NCI-H2196 (cell line): ENCODE data around the gene TP53RK.

Experiments used
- DNase-seq: peaks from one replicate; lab custom pipeline; 2025; ENCODE audit not compliant: unreplicated experiment; lab: John Stamatoyannopoulos, UW

The TP53RK gene

GRCh38 chr20:46708172-46708860 lies 19.1 kb upstream of the TP53RK start:
- DNase-seq, result no peak

GRCh38 chr20:46706242-46706641 lies 17.0 kb upstream of the TP53RK start:
- DNase-seq, result no peak

GRCh38 chr20:46705378-46705729 lies 16.1 kb upstream of the TP53RK start:
- DNase-seq, result no peak

- DNase-seq, result no peak
Observed at GRCh38 chr20:46704714-46705377, 15.6 kb upstream of the TP53RK start.

DNA sequence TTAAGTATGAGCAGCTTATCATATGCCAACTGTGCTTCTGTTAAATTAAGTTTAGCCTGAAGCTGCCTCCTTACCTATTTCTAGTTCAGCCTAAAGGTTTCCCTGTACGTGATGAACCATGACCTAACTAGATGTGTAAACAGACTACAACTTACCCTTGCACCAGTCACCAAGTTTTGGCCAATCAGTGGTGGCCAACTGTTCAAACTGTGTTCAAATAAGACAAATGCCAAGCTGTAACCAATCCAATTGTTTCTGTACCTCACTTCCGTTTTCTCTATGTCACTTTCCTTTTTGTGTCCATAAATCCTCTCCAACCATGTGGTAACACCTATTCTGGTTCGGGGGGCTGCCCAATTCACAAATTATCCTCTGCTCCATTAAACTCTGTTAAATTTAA lies 14.2 kb upstream of the TP53RK start:
- DNase-seq, result no peak

DNA sequence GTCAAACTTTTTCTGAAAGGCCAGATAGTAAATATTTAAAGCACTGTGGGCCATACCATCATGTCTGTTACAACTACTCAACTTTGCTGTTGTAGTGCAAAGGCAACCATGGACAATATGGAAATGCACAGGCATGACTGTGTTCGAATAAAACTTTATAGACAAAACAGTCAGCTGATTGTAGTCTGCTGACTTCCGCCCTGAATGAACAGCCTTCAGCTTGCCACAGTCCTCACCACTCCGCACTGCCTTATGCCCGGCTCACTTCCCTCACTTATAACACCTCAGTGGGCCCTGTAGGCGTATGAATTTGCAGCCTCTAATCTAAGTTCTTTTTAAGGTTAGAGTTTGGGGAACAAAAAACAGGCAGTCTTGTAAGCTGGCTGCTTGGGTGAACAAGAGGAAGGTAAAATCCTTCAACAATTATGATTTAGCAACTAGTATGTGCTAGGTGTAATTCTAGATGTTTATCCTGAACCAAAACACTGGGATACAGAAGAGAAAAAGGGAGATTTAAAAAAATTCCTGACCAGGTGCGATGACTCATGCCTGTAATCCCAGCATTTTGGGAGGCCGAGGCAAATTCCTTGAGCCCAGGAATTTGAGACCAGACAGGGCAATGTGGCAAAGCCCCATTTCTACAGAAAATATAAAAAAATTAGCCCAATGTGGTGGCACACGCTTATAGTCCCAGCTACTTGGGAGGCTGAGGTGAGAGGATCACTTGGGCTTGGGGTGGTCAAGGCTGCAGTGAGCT lies 13.4 kb upstream of the TP53RK start:
- no peak for DNase-seq

DNA sequence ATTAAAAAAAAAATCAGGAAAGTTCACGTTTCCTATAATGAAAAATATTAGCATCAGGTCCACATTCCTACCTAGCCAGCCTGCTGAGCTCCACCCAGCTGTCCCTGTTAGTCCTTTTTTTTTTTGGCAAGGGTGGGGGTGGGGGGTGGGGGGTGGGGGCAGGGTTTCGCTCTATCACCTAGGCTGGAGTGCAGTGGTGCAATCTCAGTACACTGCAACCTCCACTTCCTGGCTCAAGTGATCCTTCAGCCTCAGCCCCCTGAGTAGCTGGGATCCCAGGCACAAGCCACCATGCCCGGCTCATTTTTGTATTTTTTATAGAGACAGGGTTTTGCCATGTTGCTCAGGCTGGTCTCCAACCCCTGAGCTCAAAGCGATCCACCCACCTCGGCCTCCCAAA lies 12.7 kb upstream of the TP53RK start:
- no peak for DNase-seq

- DNase-seq, result no peak
Observed at GRCh38 chr20:46701556-46701955, 12.3 kb upstream of the TP53RK start.

- no peak for DNase-seq
Observed at GRCh38 chr20:46701057-46701456, 11.8 kb upstream of the TP53RK start.

- no peak for DNase-seq
Observed at GRCh38 chr20:46700481-46700880, 11.2 kb upstream of the TP53RK start.

GRCh38 chr20:46699651-46700359 lies 10.6 kb upstream of the TP53RK start:
- DNase-seq, result peak; percentile 4

- no peak for DNase-seq
Observed at GRCh38 chr20:46698788-46699187, 9.5 kb upstream of the TP53RK start.

GRCh38 chr20:46696791-46697279 lies 7.6 kb upstream of the TP53RK start:
- no peak for DNase-seq

DNA sequence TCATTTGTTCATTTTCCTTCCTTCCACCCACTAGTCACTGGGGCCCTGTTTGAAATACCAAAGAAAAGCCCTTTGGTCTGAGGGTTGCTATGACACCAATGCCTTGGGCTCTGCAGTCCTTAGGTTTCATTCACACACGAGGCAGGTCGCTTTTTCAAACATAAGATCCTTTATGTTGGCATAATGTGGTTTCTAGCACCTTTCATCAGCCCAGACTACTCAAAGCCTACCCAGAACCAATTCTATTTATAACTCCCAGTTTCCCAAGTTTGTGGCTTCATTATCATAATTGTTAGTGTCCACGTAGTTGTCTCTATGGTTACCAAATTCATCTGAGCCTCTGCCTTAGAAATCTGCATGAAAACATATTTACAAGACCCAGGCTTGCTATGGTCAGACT lies 6.6 kb upstream of the TP53RK start:
- DNase-seq, result peak; percentile 40

GRCh38 chr20:46694484-46694883 lies 5.2 kb upstream of the TP53RK start:
- peak; percentile 9 for DNase-seq

DNA sequence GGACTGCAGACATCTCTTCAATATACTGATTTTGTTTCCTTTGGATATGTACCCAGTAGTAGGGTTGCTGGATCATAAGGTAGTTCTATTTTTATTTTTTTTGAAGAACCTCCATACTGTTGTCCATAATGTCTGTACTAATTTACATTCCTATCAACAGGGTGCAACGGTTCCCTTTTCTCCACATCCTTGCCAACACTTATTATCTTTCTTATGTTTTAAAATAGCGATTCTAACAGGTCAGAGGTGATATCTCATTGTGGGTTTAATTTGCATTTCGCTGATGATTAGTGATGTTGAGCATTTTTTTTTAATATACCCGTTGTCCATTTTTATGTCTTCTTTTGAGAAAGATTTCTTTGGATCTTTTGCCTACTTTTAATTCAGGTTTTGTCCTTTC lies 2.0 kb upstream of the TP53RK start:
- DNase-seq, result no peak

DNA sequence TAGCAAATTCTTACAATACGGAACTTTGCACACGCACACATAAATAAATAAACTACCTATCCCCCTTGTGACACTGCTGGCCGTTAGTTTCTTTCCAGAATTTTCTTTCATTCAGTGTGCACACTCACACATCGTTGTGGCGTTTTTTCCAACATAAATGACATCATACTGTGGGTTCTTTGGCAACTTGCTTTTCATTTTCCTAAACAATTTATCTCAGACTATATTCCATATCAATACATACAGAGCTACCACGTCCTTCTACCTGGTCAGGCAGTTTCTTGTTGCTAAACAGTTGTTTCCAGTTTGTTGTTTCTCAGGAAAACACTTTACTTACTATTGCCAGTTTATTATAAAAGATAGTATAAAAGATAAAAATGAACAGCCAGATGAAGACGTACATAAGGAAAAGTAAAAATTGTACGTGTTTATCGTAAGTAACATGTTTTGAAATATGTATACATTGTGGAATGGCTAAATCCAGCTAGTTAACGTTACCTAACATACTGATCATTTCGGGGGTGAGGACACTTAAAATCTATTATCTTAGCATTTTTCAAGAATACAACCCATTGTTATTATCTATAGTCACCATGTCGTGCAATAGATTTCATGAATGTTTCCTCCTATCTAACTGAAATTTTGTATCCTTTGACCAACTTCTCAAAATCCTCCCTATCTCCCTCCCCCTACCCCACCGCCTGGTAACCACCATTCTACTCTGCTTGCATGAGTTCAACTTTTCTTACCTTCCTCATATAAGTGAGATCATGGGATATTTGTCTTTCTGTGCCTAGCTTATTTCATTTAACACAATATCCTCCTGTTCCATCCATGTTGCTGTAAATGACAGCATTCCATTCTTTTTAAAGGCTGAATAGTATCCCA lies 1.2 kb upstream of the TP53RK start:
- DNase-seq, result no peak

DNA sequence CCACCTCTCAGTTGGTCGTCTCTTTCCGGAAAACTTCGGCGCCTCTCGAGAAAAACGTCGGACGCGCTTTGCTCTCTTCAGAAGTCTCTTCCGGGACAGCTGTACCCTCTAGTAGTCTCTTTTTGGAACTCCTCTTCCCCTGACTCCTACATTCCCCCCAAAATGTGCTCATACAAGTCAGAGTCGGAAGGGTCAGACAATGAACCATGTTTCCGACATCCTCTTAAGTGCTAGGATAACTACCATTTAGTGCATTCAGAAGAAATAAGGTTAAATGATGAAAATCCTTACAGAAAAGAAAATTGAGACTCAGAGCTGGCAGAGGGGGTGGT lies 476 bp upstream of the TP53RK start:
- DNase-seq, result no peak

GRCh38 chr20:46688151-46689081 lies 828 bp downstream of the TP53RK start:
- no peak for DNase-seq
